ENCODE measurements around the gene DNAJC27. TPM values are rescaled to one million over a fixed set of nuclear protein-coding genes. Genes with fewer than 3 reads are reported as not detected.

Gene DNAJC27
- total RNA-seq, 2 experiments from 2014 or later = 20.0 to 23.1 TPM

DNA sequence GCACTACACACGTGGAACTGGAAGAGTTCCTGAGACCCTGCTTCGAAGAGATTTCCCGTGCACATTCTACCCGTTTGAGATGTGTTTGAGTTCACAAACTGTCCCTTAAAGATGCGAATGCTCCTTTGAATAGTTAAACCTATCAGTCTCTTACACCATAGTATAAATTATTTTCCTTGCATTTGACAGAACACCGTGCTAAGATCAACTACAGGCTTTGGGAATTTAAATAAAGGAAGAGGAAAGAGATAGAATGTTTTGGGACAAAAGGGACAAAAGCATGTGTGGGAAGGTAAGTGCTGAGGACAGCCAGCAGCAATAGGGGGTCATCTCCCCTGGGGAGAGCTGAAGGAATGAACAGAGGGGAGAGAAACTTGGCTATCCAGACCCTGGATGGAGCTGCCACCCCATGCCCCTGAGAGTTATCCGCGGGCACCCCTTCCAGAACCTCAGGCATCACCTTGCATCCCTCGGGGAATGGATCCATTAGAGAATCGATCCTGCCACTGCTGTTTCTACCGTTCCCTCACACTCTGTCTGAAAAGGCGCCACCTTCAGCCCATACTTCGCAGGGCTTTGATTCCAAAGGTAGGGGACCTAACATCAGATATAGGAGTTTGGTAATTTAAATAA is 50.8 kb downstream of the DNAJC27 start:
- DNase-seq (peak in 5 of 14 experiments; percentile 7 to 45 (median 32)), ATAC-seq (ENCODE audit: poor library complexity) (no peak)
- Histone ChIP-seq H3K4me3 (ENCODE audit: low read length) (peak overlapping the region; percentile 50), H3K27ac (ENCODE audit: low read depth in 1 of 2, low read length in 2 of 2) (peak overlapping the region in 1 of 2 donors; percentile 40), H3K4me1 (ENCODE audit: insufficient read depth, low read length) (peaks cover 40% of the 10 kb centered on the region), H3K9me3 (ENCODE audit: control insufficient read depth in 1 of 2, insufficient read depth in 1 of 2, low read length in 2 of 2) (no peaks in the 10 kb centered on the region), H3K27me3 (ENCODE audit: control insufficient read depth in 1 of 2, insufficient read depth in 2 of 2, low read length in 2 of 2) (no peaks in the 10 kb centered on the region), H3K36me3 (ENCODE audit: insufficient read depth, low read length) (peaks cover 8% of the 10 kb centered on the region)
- Mint-ChIP-seq H3K36me3 (ENCODE audit: low read depth) (peaks cover 9% of the 10 kb centered on the region), H3K27ac (peak overlapping the region; percentile 14), H3K4me3 (peak overlapping the region; percentile 91), H3K9me3 (no peaks in the 10 kb centered on the region), H3K4me1 (ENCODE audit: low read depth) (peaks cover 34% of the 10 kb centered on the region), H3K27me3 (no peaks in the 10 kb centered on the region)
- POLR2A ChIA-PET = interaction anchor here (1.1 to 1.2 kb wide), 2 partner anchors 24 to 50 kb away, joined by 3 to 4 read pairs; no protein-coding TSS in a partner anchor
- no peak for TF ChIP-seq CTCF (IDR thresholded peaks at IDR 0.05)
- CTCF ChIA-PET = no interaction called here
- intact Hi-C loops (cut with DNase I, micrococcal nuclease) = loop anchor here (1.0 to 5.0 kb wide), 3 partner anchors 50 to 509 kb away; partner anchors contain the start of genes DNAJC27 (in 1 of the 2) and NCOA1 (in 1 of the 2)

GRCh38 chr2:24920098-24920808 is 51.5 kb downstream of the DNAJC27 start, which contains the start of gene ADCY3:
TSS of gene ADCY3 (minus strand) at chr2:24920237. CDS start at chr2:24918987, 1,250 bp downstream.
- Mint-ChIP-seq H3K36me3 (ENCODE audit: low read depth) (peaks cover 9% of the 10 kb centered on the region), H3K27me3 (no peaks in the 10 kb centered on the region), H3K27ac (peak within 1 kb of the TSS; percentile 69), H3K4me1 (ENCODE audit: low read depth) (peaks cover 34% of the 10 kb centered on the region), H3K9me3 (no peaks in the 10 kb centered on the region), H3K4me3 (peak within 1 kb of the TSS; percentile 97)
- H3K27me3 ChIP-seq (ENCODE audit: control insufficient read depth in 1 of 2, insufficient read depth in 2 of 2, low read length in 2 of 2) = no peaks in the 10 kb centered on the region
- H3K27ac ChIP-seq (ENCODE audit: low read depth in 1 of 2, low read length in 2 of 2) = peak within 1 kb of the TSS in 1 of 2 donors; percentile 40
- intact Hi-C loops (cut with DNase I, micrococcal nuclease) = loop anchor here (1.0 to 5.0 kb wide), 3 partner anchors 51 to 508 kb away; partner anchors contain the start of genes DNAJC27 (in 1 of the 2) and NCOA1 (in 1 of the 2)
- H3K4me1 ChIP-seq (ENCODE audit: insufficient read depth, low read length) = peaks cover 37% of the 10 kb centered on the region
- TF ChIP-seq CTCF (IDR thresholded peaks at IDR 0.05) = no peak
- H3K9me3 ChIP-seq (ENCODE audit: control insufficient read depth in 1 of 2, insufficient read depth in 1 of 2, low read length in 2 of 2) = no peaks in the 10 kb centered on the region
- ATAC-seq (ENCODE audit: poor library complexity) (peak; percentile 62), DNase-seq (peak; percentile 26 to 85 (median 52))
- peak within 1 kb of the TSS; percentile 60 for H3K4me3 ChIP-seq (ENCODE audit: low read length)
- CTCF ChIA-PET = no interaction called here
- peaks cover 8% of the 10 kb centered on the region for H3K36me3 ChIP-seq (ENCODE audit: insufficient read depth, low read length)
- POLR2A ChIA-PET = interaction anchor here (0.6 to 1.2 kb wide), 3 partner anchors 25 to 127 kb away, joined by 3 to 4 read pairs (median 3); partner anchors contain the start of genes CENPO and PTRHD1

DNA sequence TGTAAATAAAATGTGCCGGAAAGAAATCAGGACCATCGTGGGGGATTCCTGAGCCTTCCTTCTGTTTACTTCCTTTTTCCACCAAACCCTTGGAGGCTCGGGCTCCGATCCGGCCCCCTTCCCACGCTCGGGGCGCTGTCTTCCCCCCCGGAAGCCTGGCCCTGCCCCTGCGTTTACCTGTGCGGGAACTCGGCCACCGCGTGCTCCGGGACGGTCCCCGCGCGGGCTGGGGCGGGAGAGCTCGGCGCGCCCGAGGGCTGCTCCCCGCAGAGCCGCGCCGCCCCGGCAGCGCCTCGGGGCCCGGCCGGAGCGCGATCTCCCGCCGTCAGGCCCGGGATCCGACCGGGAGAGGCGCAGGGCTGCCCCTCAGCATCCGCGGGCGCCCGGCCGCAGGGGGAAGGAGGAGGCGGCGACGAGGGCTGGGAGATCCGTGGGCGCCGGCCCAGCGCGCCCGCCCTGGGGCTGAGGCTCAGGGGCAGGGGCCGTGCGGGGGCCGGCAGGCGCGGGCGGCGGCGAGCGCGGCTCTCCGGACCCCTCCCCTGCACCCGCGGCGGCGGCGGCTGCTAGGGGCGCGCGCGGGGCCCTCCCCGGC is 52.2 kb downstream of the DNAJC27 start:
- DNase-seq (peak in 2 of 14 experiments; percentile 8 to 44), ATAC-seq (ENCODE audit: poor library complexity) (peak; percentile 28)
- Mint-ChIP-seq H3K27ac (peak overlapping the region; percentile 69), H3K4me1 (ENCODE audit: low read depth) (peaks cover 34% of the 10 kb centered on the region), H3K4me3 (peak overlapping the region; percentile 97), H3K9me3 (no peaks in the 10 kb centered on the region), H3K36me3 (ENCODE audit: low read depth) (peaks cover 9% of the 10 kb centered on the region), H3K27me3 (no peaks in the 10 kb centered on the region)
- H3K4me1 ChIP-seq (ENCODE audit: insufficient read depth, low read length) = peaks cover 37% of the 10 kb centered on the region
- H3K36me3 ChIP-seq (ENCODE audit: insufficient read depth, low read length) = peaks cover 11% of the 10 kb centered on the region
- intact Hi-C loops (cut with DNase I, micrococcal nuclease) = loop anchor here (1.0 to 5.0 kb wide), 4 partner anchors 52 to 507 kb away; partner anchors contain the start of genes DNAJC27 (in 1 of the 2) and NCOA1 (in 1 of the 2)
- no peaks in the 10 kb centered on the region for H3K27me3 ChIP-seq (ENCODE audit: control insufficient read depth in 1 of 2, insufficient read depth in 2 of 2, low read length in 2 of 2)
- H3K27ac ChIP-seq (ENCODE audit: low read depth in 1 of 2, low read length in 2 of 2) = no peak overlapping the region
- ChIA-PET POLR2A (interaction anchor here (0.6 to 1.2 kb wide), 3 partner anchors 51 to 843 kb away, joined by 3 to 4 read pairs (median 3); partner anchors contain the start of genes CENPO, PTRHD1 and SF3B6), CTCF (no interaction called here)
- peak overlapping the region; percentile 60 for H3K4me3 ChIP-seq (ENCODE audit: low read length)
- no peaks in the 10 kb centered on the region for H3K9me3 ChIP-seq (ENCODE audit: control insufficient read depth in 1 of 2, insufficient read depth in 1 of 2, low read length in 2 of 2)
- TF ChIP-seq CTCF (IDR thresholded peaks at IDR 0.05) = no peak
